Left kidney (tissue), 2 donors: ENCODE data around the gene SPTAN1. TPM values are rescaled to one million over a fixed set of nuclear protein-coding genes. Genes with fewer than 3 reads are reported as not detected.
"Not testable (repeated sequence)": the region's sequence is repeated elsewhere in the genome, so short reads cannot be mapped to it uniquely, and the experiment has no call there.

Experiments used
- DNase-seq: peaks from one replicate; pipeline ENCODE4 v3.0.0-alpha.2; 2013
- polyA plus RNA-seq: library from polyadenylated mRNA; unstranded; fragments of 120-200 nt; gene quantifications from one replicate; pipeline ENCODE4 v1.2.1, GENCODE V29; 2013; ENCODE audit not compliant: insufficient read length

SPTAN1 gene
- polyA plus RNA-seq, 1 donor: 407 TPM

GRCh38 chr9:128666481-128666941 lies 114.1 kb downstream of the SPTAN1 start:
- not testable (repeated sequence) for DNase-seq

GRCh38 chr9:128669786-128670185 lies 117.4 kb downstream of the SPTAN1 start:
- DNase-seq: no peak

- no peak for DNase-seq
Measured at GRCh38 chr9:128675382-128675781, 123.0 kb downstream of the SPTAN1 start.

- DNase-seq: no peak
Measured at GRCh38 chr9:128677794-128678193, 125.4 kb downstream of the SPTAN1 start.

Other genes starting within 250 kb of the SPTAN1 start
- 37.6 TPM for gene TRUB2, start 230.1 kb upstream of the SPTAN1 start, polyA plus RNA-seq
- gene COQ4, start 229.7 kb upstream of the SPTAN1 start, polyA plus RNA-seq: 83.2 TPM
- 16.7 TPM for gene SLC27A4, start 212.1 kb upstream of the SPTAN1 start, polyA plus RNA-seq
- gene URM1, start 181.2 kb upstream of the SPTAN1 start, polyA plus RNA-seq: 53.6 TPM
- 34.9 TPM for gene CERCAM, start 131.7 kb upstream of the SPTAN1 start, polyA plus RNA-seq
- 58.3 TPM for gene ODF2, start 96.6 kb upstream of the SPTAN1 start, polyA plus RNA-seq
- gene GLE1, start 47.9 kb upstream of the SPTAN1 start, polyA plus RNA-seq: 34.2 TPM
- 55.2 TPM for gene DYNC2I2, start 104.3 kb downstream of the SPTAN1 start, polyA plus RNA-seq
- gene SET, start 136.6 kb downstream of the SPTAN1 start, polyA plus RNA-seq: 720 TPM
- gene PKN3, start 149.9 kb downstream of the SPTAN1 start, polyA plus RNA-seq: 13.4 TPM
- 12.5 TPM for gene ZDHHC12, start 171.5 kb downstream of the SPTAN1 start, polyA plus RNA-seq
- gene ZER1, start 219.3 kb downstream of the SPTAN1 start, polyA plus RNA-seq: 31.3 TPM
- gene TBC1D13, start 234.7 kb downstream of the SPTAN1 start, polyA plus RNA-seq: 39.5 TPM